ENCODE results near the gene CD300LF.

CD300LF gene

DNA sequence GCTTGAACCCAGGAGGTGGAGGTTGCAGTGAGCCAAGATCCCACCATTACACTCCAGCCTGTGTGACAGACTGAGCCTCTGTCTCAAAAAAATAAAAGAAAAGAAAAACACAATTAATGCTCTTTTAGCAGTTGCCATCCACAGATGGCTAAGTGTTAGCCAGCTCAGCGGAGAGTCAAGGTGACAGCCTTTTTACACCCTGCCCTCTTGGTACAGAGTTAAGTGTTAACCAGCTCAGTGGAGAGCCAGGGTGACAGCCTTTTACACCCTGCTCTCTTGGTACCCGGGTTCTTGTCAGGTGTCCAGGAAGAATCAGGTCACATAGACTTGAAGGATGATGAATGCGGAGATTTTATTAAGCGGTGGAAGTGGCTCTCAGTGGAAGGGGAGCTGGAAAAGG, 7.8 kb upstream of the CD300LF start:
- TF ChIP-seq TAF1 (IDR thresholded peaks at IDR 0.05; ENCODE audit: borderline replicate concordance, insufficient read depth, low read length) (no peak), POLR2AphosphoS5 (IDR thresholded peaks at IDR 0.05; ENCODE audit: low read depth, low read length) (no peak), FOXP2 (optimal IDR thresholded peaks at IDR 0.05; ENCODE audit: borderline replicate concordance, extremely low read depth, extremely low read length, insufficient read depth) (no peak), SIN3A (IDR thresholded peaks at IDR 0.05; ENCODE audit: borderline replicate concordance, insufficient read depth, low read length) (no peak)
- TF ChIP-seq, protein P1, sequence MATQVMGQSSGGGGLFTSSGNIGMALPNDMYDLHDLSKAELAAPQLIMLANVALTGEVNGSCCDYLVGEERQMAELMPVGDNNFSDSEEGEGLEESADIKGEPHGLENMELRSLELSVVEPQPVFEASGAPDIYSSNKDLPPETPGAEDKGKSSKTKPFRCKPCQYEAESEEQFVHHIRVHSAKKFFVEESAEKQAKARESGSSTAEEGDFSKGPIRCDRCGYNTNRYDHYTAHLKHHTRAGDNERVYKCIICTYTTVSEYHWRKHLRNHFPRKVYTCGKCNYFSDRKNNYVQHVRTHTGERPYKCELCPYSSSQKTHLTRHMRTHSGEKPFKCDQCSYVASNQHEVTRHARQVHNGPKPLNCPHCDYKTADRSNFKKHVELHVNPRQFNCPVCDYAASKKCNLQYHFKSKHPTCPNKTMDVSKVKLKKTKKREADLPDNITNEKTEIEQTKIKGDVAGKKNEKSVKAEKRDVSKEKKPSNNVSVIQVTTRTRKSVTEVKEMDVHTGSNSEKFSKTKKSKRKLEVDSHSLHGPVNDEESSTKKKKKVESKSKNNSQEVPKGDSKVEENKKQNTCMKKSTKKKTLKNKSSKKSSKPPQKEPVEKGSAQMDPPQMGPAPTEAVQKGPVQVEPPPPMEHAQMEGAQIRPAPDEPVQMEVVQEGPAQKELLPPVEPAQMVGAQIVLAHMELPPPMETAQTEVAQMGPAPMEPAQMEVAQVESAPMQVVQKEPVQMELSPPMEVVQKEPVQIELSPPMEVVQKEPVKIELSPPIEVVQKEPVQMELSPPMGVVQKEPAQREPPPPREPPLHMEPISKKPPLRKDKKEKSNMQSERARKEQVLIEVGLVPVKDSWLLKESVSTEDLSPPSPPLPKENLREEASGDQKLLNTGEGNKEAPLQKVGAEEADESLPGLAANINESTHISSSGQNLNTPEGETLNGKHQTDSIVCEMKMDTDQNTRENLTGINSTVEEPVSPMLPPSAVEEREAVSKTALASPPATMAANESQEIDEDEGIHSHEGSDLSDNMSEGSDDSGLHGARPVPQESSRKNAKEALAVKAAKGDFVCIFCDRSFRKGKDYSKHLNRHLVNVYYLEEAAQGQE (IDR thresholded peaks at IDR 0.05; ENCODE audit: insufficient read depth in 1 of 2, low read depth in 2 of 2, low read length in 2 of 2), result no peak

DNA sequence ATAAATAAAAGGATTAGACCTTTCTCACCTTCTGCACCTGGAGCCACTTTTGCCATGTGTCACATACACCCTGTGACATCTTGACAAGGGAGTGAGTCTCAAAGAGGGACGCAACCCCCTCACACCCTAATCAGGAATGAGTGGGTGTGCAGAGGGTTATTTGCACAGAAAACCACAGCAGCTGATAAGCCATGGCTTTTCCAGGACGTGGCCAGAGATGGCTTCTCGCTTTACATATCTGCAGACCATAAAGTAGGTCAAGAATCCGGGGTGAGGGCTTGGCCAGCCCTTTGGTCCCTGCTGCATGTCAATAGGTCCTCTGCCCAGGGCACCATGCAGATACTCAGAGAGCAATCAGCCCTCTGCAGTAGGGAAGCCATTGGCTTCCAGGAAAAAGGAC, 2.4 kb upstream of the CD300LF start:
- TF ChIP-seq SIN3A (IDR thresholded peaks at IDR 0.05; ENCODE audit: borderline replicate concordance, insufficient read depth, low read length) (no peak), TAF1 (IDR thresholded peaks at IDR 0.05; ENCODE audit: borderline replicate concordance, insufficient read depth, low read length) (no peak), FOXP2 (optimal IDR thresholded peaks at IDR 0.05; ENCODE audit: borderline replicate concordance, extremely low read depth, extremely low read length, insufficient read depth) (no peak), POLR2AphosphoS5 (IDR thresholded peaks at IDR 0.05; ENCODE audit: low read depth, low read length) (no peak)
- TF ChIP-seq, protein P1 (IDR thresholded peaks at IDR 0.05; ENCODE audit: insufficient read depth in 1 of 2, low read depth in 2 of 2, low read length in 2 of 2), result no peak

DNA sequence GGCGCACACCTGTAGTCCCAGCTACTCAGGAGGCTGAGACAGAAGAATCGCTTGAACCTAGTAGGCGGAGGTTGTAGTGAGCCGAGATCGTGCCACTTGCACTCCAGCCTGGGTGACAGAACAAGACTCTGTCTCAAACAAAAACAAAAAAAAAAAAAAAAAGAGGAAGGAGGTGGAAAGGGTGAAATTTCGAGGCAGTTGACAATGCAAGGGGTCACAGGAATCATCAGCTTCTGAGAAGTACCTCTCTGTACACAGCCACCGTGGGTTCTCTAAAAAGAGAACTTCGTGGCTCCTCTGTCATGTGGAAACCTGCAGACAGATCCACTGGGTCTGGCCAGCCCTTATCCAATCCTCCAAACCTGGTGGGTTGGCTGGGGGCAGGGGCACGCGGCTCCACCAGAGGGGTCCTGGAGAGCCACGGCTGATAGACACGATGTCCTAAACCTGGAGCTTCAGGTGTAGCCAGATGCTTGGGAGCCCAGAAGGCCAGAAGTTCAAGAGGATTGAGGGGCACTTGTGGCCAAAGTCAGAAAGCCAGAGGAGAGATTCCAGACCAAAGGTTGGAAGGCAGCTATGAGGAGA, 540 bp upstream of the CD300LF start:
- TF ChIP-seq TAF1 (IDR thresholded peaks at IDR 0.05; ENCODE audit: borderline replicate concordance, insufficient read depth, low read length), result no peak
- TF ChIP-seq, protein P1 (IDR thresholded peaks at IDR 0.05; ENCODE audit: insufficient read depth in 1 of 2, low read depth in 2 of 2, low read length in 2 of 2), result no peak
- no peak for TF ChIP-seq SIN3A (IDR thresholded peaks at IDR 0.05; ENCODE audit: borderline replicate concordance, insufficient read depth, low read length)
- TF ChIP-seq FOXP2 (optimal IDR thresholded peaks at IDR 0.05; ENCODE audit: borderline replicate concordance, extremely low read depth, extremely low read length, insufficient read depth), result no peak
- TF ChIP-seq POLR2AphosphoS5 (IDR thresholded peaks at IDR 0.05; ENCODE audit: low read depth, low read length), result no peak

DNA sequence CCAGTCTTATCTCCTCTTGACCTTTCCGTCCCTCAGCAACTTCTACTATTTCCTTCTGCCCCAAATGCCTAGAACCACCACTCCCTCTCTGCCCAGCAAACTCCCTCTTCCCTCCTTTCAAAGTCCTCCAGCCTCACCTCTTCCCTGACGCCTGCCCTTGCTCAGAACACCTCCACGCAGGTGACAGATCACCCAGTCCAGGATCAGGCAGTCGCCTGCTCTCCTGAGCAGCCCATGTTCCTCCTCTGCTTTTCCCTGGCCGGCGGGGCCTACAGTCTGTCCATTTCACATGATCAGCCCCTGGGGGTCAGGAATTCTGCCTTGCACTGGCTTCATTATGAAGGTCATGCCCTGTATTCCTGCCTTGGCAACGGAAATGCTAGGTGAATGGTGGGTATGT, 422 bp downstream of the CD300LF start:
- TF ChIP-seq POLR2AphosphoS5 (IDR thresholded peaks at IDR 0.05; ENCODE audit: low read depth, low read length) (no peak), TAF1 (IDR thresholded peaks at IDR 0.05; ENCODE audit: borderline replicate concordance, insufficient read depth, low read length) (no peak), FOXP2 (optimal IDR thresholded peaks at IDR 0.05; ENCODE audit: borderline replicate concordance, extremely low read depth, extremely low read length, insufficient read depth) (no peak), SIN3A (IDR thresholded peaks at IDR 0.05; ENCODE audit: borderline replicate concordance, insufficient read depth, low read length) (no peak)

DNA sequence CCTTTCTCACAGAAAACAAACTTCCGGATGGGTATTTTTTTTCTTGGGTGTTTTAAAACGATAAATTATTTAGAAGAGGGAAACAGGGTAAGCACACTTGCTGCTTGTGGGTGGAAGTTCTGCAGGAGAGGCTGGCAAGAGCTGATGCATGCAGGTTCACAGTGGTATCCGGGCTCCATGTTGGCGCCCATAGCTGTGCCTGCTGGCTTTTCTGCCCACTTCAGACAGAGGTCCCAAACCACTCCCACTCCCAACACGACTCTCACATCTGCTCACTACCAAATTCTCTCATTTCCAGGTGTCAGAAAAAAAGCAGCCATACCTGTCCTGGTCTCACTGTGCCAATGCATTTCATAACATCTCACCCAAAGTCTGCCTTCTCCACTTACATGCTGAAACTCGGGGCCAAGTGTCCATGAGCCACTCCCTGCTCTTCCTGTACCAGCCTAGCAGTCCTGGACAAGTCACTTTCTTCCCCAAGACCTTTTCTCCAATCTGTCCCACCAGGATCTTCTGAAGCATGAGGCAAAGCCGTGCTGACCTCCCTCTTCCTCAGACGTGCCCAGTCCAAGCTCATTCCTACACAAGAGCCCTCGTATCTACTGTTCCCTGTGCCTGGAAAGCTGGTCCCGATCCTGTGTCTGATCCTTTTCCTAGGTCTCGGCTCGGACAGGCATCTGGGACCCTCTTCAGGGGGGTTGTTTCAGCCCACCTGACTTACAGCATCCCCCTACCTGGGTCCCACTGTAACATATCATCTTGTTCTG, 1.5 kb downstream of the CD300LF start:
- TF ChIP-seq, protein P1 (IDR thresholded peaks at IDR 0.05; ENCODE audit: insufficient read depth in 1 of 2, low read depth in 2 of 2, low read length in 2 of 2), result no peak
- no peak for TF ChIP-seq FOXP2 (optimal IDR thresholded peaks at IDR 0.05; ENCODE audit: borderline replicate concordance, extremely low read depth, extremely low read length, insufficient read depth)
- TF ChIP-seq POLR2AphosphoS5 (IDR thresholded peaks at IDR 0.05; ENCODE audit: low read depth, low read length), result no peak
- no peak for TF ChIP-seq TAF1 (IDR thresholded peaks at IDR 0.05; ENCODE audit: borderline replicate concordance, insufficient read depth, low read length)
- no peak for TF ChIP-seq SIN3A (IDR thresholded peaks at IDR 0.05; ENCODE audit: borderline replicate concordance, insufficient read depth, low read length)
